ENCODE results near the gene PTPRG. TPM values are rescaled to one million over a fixed set of nuclear protein-coding genes. Genes with fewer than 3 reads are reported as not detected.

PTPRG gene
- polyA plus RNA-seq, 3 donors, result 78.2 to 84.6 (median 83.3) TPM

DNA sequence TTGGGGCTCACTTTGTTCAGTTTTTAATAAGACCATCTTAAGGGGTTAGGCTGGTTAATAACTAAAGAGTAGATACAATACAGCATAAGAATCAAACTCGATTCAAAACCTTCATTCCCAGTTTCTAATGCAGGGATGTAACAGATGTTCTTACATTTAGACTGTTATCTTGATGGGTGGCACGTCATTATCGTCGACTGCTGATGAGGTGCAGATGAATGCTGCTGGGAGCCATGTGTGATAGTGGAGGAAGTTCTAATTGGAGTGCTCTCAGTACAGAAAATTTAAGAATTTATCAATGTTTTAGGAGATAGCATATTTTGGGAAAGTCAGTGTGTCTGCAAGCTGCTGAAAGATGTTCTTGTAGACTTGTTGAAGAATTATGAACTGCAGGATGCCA lies 331.5 kb downstream of the PTPRG start:
- DNase-seq, result no peak

DNA sequence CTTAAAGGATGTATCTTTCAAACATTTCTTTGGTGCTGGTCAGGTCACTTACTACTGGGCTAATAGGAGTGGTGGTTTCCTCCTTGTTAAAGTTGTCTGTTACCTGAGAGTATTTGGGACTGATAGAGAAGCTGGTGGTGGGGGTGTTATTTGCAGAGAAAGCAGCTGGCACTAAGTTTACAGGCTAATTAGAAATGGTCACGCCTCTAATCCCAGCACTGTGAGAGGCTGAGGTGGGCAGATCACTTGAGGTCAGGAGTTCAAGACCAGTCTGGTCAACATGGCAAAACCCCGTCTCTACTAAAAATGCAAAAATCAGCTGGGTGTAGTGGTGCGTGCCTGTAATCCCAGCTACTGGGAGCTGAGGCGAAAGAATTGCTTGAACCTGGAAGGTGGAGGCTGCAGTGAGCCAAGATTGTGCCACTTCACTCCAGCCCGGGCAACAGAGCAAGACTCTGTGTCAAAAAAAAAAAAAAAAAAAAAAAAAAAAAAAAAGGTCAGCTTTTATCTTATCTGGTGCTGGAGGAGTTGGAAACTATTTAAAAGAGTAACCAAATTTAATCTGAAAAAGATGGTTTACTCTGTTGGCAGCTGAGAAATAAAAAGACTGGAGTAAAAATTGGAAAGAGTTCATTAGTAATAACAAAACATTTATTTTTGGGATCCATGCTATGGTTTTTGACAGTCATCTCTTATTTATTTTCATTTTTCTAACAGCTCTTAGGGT lies 332.6 kb downstream of the PTPRG start:
- DNase-seq, result no peak

DNA sequence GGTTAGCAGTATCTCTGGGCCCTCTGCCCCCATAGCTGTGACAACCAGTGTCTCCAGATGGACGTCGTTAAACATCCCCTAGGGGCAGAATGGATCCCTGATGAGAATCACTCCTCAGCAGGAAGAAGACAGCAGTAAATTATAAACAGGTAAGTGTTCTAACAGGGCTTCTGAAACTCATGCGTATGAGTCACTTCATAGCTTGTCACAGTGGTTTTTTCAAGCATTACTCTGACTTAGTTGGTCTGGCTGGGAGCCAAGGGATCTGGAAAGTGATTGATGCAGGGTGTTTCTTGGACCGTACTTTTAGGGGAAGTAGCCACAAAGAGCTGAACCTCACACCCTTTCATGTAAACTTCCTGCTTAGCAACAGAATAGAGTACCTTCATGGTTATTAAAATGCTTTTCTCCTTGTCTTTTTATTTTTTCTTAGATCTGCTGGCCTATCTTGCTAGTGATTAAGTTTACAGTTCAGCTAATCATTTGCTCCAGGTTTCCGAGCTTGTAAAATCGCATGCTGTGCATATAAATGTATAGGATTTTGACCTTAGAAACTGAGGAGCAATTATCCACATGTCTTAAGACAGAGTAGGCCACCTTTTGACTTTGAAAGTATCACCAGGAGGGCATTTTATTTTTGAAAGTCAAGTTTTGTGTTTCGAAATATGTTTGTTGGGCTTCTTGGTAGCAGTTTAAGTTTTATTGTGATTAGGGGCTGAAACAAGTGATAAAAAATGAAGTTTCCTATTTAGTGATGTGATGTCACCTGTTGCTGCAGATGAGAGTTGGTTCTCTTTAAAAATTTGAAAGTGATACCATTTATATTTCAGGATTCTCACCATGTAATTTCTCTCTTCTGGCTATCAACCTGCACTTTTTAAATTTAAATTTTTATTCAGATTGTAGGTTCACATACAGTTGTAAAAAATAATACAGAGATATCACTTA lies 333.9 kb downstream of the PTPRG start:
- DNase-seq, result peak; percentile 65

DNA sequence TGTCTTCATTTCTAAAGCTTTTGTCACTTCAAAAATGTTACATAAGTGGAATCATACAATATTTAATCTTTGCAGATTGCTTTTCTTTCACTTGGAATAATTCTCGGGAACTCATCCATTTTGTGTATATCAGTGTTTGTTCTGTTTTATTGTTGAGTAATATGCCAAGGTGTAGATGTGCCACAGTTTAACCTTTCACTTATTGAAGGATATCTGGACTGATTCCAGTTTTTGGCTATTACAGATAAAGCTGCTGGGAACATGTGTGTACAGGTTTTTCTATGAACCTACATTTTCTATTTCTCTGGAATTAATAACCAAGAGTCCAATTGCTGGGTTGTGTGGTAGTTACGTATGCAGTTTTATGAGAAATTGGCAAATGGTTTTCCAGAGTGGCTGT lies 334.9 kb downstream of the PTPRG start:
- DNase-seq, result no peak

DNA sequence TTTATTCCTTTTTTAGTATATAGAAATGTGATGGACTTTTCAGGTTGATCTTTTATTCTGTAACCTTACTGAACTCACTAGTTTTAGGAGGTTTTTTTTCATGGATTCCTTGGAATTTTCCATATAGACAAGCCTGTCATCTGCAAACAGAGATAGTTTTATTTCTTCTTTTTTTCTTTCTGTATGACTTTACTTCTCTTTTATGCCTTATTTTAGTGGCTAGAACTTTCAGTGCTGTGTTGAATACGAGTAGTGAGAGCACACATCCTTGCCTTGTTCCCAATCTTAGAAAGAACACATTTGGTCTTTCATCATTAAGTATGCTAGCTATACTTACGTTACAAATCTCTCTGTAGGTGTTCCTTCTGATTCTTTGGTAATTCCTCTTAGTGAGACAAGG lies 336.5 kb downstream of the PTPRG start:
- no peak for DNase-seq

DNA sequence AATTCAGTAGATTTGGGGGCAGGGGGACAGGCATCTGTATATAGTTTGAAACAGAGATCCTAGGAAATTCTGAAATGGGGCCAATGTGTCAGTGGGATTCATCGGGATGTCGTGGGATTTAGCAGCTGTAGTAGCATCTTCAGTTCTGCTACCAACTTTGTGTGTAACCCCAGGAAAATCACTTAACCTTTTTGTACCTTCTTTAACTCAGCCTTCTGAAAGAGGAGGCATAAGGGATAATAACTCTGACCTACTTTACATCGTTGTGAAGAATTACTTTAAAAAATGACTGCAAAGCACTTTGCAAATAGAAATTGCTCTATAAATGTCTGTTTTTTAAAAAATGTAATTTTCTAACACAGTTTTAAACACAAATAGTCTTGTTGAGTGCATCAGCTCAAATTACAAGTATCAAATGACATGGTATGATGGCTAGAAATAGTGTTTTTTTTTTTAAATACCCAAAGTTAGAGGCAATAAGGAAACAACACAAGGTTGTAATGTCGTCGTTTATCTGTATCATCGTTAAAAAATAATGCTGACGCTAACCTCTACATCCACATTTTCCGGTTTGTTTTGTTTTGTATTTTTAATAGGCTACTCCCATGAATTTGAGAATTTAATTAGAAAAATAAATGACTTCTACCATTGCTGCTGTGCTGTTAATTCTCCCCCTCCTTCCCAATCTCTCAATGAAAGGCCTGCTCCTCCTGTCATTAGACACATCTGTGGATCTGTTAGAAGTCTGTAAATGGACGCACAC lies 338.5 kb downstream of the PTPRG start:
- DNase-seq, result no peak

DNA sequence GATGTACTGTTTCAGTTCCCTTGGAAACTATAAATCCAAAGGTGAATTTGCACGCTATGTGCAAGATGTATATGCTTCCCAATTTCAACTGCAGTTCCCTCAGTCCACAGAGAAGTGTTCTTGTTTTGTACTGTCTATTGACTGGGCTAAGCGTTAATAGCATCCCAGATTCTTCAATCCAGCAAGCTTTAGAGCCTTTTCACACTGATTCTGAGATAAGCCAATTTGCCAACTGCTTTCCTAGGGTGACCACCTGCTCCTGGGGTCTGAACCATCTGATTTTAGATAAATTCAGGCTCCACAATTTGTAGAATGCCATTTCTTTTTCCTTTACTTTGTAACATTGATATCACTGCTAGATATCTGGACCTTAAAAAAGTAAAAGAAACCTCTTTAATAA lies 340.1 kb downstream of the PTPRG start:
- DNase-seq, result no peak

DNA sequence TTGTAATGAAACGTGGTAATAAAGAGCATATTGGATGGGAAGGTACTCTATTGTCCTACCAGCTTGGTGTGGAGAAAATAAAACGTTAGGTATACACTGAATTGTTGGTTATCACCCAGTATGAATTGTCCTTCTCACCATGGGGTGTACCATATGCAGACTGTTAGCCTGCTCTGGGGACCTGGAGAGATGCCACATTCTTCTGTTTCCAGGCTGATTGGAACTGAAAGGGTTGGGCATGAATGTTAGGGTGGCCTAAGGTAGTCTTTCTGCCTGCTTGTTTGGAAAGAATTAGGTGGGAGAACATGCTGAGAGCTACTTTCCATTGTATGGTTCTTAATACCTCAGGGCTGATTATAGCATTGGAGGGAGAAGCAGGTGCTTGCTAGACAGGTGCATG lies 340.6 kb downstream of the PTPRG start:
- no peak for DNase-seq

DNA sequence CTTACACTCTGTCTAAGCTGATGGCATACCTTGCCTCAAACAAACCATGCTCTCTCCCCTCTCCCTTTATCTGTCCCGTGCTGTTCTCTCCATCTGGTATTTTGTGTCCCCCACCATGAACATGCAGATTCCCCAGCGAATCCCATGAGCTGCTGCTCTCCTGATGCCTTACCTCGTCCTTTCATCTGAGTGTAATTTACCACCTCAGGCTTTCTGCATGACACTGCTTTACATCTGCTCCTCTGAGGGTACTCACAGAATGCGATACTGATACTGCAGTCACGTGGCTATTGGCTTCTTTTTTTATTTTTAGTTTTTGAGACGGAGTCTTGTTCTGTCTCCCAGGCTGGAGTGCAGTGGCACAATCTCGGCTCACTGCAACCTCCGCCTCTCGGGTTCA lies 341.7 kb downstream of the PTPRG start:
- DNase-seq, result no peak

DNA sequence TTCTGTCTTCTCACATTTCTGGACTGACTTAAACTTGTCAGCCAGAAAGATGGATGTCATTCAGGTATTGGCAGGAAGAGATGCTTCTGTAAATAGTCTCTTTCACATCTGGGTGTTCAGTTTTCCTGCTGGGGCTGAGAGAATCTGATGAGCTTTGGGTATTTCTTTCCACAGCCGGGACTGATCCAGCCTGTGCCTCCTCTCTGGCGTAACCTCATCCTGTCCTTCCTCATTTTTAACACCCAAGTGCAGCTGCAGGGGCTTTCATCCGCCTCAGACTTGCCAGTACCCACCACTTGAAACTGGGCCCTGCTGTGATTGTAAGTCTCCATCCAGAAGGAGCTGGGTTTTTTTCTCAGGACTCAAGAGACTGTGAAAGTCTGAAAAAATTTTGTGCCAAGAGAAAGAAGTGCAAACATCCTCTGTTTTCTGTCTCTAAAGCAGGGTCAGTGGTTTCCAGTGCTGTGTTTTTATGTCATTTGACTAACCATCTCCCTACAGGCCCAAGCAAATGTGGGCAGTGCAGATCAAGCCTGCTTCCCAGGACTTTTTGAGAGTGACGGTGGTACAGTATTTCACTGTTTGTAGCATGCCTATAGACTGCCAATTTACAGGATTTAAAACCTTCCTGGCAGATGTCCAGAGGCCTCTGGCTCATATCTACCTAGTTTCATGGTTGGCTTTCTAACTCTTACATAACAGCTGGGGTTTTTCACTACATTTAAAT lies 342.7 kb downstream of the PTPRG start:
- no peak for DNase-seq

DNA sequence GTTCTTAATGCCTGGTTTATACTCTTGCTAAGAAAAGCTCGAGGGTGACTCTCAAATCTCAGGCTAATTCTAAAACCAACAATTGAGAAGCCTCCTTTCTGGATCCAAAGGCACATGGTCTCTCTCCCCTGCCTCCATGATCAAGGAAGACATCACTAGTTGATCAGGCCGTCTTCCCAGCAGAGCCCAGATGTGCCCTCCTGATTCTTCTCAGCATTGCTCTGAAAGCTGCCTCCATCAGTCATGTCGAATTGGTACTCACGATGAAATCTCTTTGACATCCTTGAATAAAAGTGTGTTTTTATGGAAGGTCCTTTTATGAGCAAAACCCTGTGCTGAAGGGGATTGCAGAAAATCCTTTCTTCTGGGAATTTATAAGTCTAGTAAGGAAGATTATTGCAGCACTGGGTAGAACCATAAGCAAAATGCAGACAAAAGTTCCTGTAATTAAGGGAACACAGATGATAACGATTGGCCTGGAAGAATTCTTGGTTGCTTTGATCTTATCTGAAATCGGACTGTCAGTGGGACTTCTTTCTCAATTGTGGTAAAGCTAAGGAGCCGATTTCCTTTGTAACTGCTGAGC lies 345.9 kb downstream of the PTPRG start:
- no peak for DNase-seq

DNA sequence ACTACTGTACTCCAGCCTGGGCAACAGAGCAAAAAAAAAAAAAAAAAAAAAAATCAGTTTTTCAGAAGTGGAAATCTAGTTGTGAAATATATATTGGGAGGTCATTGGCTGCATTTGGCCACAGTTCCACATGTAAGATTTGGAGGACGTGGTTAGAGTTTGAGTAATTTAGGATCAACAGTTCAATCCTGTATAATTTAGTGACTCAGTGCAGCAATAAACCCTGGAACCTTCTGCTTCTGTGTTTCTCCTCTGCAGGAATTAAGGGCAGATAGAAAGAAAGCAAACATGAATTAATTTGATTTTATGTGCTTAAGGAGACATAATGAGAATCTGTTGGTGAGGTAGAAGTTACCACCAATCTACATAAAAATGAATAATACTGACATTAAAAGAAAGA lies 347.0 kb downstream of the PTPRG start:
- DNase-seq, result no peak

DNA sequence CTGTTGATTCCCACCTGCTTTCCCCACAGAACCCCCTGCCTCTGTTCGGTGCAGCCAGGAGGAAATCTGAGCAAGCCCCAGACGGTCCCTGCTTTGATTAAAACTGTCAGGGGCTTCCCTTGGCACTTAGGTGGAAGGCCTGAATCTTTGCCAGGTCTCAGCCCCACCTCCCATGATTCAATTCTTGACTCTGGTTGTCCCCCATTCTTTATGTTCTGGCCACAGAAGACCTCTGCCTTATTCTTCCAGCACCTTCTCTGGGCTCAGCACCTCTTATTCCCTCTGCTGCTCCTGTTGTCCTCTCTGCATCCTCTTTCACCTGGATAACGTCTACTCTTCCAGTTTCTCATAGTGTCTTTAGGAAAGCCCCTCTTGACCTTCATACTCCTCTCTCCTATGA lies 349.4 kb downstream of the PTPRG start:
- DNase-seq, result no peak

DNA sequence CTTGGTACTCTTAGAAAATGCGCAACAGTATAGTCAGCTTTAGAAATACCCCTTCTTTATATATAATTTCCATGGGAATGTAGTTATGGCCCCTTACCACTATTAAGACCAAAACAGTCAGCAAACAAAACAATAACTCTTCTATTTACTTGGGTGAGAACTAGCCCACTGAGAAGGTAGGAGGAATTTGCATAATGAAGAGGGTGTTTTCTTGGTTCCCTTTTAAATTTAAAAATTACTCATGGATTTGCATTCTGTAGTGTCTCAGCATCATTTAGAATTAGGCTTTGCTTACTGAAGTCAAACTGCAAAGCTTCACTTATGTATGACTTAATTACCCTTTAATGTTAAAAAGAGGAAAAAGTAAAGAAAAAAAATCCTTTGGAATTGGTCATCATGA lies 350.8 kb downstream of the PTPRG start:
- no peak for DNase-seq

DNA sequence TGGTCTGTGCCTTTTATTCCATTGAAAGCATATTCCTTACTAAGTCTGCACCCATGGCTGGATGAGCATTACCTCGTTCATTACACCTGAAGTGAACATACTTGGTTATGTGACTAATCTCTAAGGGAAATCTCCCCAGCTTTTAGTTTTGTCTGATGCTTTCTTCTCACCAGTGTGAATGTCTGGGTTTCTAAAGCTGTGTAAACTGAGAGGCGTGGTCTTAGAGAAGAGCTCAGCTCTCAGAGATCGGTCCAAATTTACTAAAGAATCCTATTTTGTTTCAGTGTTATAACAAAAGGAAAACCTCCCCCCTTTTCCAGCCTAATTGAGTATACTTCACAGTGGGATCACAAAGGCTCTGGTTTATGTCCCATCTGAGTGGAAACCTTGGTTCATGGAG lies 352.3 kb downstream of the PTPRG start:
- no peak for DNase-seq

DNA sequence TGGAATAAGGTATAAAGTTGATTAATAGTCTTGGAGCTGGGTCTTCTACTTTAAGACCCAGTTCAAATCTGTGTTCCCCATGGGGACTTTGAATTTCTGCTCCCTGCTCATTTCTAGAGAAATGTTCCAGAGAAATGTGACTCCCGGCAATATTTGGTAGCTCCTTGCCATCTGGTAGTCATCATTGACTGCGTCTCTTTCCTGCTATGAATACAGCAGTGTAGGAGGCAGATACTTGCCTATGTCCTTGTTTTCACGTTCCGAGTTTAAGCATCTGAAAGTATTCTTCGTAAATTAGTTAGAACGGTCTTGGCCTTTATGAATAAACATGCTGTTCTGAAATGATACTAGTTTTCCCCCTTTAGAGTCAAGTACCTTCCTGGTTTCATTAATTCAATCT lies 352.9 kb downstream of the PTPRG start:
- DNase-seq, result no peak

DNA sequence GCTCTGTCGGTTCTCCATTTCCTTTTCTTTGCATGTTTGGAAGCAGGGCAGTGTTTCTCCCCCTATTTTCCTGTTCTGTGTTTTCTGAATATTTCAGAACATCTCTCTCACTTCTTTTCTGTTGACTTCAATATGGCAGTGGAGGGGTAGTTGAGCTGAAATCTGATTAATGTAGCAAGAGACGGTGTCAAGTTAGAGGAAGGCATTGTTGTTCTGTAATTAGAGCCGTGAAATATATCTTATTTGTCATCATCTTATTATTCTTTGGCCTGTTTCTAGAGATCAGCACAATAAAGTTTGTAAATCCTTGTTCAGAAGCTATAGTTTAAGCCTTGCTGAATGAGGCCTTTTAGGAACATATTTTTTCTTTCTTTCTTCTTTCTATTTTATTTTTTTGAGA lies 353.9 kb downstream of the PTPRG start:
- no peak for DNase-seq

DNA sequence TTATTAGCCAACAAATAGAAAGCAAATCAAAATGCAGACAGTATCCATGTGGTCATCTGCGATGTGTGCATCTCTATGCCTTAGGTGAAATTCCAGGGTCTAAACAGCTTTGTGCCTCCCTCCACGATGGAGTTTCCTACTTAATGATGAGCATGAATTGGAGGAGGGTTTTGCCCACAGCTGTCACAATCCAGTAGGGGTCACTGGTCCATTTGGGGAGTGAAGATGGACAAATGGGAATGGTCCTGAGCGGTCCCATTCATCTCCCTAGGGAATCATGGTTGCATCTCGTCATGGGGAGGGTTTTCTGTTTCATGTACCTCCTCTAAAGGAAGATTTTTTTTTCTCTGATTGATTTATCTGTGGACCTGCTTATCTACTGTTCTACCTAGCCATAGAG lies 358.0 kb downstream of the PTPRG start:
- no peak for DNase-seq

DNA sequence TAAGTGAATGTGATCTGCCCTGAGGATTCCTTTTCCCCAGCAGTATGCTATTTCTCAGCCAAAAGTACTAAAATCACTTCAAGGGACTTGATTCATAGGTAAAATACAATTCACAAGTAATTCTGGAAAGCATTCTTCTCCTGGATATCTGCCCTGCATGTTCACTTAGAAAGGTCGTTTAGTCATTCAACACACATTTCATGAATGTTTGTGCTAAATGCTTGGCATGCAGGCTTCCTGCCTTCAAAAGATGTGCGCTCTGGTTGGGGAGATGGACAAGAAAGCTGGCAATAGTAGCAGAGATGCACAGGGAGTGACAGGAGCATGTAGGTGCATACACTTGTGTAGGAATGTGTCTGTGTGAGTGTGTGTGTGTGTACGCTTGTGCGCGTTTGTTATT lies 360.7 kb downstream of the PTPRG start:
- DNase-seq, result no peak

DNA sequence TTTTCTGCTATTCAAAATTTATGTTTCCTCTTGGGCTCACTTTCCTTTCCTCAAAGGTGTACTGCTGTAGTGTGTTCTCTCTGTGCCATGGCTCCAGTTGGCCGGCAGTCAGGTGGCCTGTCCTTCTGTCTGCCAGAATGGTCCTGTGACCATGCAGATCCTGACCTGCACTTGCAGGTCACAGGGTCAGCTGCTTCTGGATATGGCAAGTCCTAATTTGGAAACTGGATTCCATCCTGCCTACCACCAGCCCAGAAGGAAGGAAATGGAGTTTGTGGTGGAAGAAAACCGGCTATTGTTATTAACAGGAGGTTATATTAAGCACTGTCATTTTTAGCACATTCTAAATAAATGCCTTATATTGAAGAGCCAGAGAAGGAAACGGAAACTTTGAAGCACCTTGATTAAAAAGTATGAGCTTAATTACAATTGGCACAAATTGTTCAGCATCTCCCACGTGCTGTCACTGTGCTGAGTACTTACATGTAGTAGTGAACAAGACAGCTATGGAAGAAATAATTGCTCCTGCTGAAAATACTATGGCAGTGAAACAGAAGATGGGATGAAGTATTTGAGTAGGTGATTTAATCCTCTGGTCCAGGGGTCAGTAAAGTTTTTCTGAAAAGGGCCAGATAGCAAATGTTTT lies 362.8 kb downstream of the PTPRG start:
- no peak for DNase-seq

DNA sequence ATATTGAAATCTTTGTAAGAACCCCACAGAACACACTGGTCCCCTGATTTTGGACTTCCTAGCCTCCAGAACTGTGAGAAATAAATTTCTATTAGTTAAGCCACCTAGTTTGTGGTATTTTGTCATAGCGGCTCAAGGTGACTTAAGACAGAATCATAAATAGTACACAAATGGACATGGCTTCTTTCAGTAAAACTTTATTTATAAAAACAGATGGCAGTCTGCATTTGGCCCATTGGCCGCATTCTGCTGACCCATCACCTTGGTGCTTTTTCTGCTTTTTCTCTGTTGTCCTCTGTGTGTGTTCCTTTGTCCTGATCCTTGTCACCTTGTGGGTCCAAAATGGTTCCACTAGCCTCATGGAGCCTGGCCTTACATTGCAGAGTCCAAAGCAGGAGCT lies 363.6 kb downstream of the PTPRG start:
- no peak for DNase-seq
